GM12801 (cell line): ENCODE results near the gene LPP.

Experiments used
- CTCF ChIP-seq: IDR thresholded peaks from one replicate; pipeline ENCODE4 v1.5.1; 2011; ENCODE audit warnings: control low read depth; ENCODE audit not compliant: insufficient read length; ENCODE audit errors: extremely low read depth

The LPP gene

GRCh38 chr3:188489639-188490405 lies 335.9 kb downstream of the LPP start:
- TF ChIP-seq CTCF: no peak

DNA sequence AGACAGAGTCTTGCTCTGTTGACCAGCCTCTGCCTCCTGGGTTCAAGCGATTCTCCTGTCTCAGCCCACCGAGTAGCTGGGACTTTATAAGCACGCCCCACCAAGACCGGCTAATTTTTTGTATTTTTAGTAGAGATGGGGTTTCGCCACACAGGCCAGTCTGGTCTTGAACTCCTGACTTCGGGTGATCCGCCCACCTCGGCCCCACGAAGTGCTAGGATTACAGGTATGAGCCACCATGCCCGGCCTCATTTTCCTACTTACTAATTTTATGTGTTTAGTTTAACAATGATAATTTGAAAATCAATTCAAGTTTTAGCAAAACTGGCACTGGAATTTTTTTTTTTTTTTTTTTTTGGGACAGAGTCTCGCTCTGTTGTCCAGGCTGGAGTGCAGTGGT lies 336.5 kb downstream of the LPP start:
- TF ChIP-seq CTCF: no peak

- no peak for TF ChIP-seq CTCF
These were observed 337.3 kb downstream of the LPP start for GRCh38 chr3:188491276-188491687.

GRCh38 chr3:188496390-188496789 lies 342.4 kb downstream of the LPP start:
- no peak for TF ChIP-seq CTCF

DNA sequence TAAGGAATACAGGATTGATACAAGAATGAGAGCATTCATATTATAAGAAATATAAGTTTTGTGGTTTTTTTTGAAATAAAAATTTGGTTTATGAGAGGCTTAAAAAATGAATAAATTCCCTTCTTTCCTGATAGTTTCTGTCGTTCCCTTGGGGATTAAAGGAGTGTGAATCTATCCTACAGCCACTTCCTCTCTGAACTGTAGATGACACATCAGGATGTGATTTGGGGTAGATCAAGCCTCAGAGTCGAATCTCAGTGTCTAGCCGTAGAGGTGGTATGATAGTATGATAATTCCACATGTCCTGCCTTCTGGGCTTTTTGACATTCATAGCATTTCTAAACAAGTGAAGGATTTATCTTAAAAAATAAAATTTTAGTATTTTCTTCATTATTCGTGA lies 343.1 kb downstream of the LPP start:
- no peak for TF ChIP-seq CTCF

- no peak for TF ChIP-seq CTCF
These were observed 349.7 kb downstream of the LPP start for GRCh38 chr3:188503647-188504046.

DNA sequence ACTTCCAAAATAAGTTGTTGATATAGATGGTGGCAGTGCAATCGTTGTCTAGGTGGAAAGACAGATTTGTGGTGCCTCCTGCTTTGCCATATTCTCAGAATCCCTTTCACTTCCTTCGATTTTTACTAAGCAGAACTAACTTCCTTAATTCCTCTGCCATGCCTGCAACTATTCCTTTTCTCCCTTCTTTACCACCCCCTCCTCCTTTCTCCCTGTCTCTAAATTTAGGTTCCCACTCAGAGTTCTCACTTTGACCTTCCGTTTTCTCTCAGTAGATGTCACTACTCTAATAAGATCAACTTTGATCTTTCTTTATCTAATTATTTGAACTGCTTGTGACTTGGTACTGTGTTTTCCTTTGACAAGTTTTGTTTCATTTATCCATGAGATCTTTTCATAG lies 351.2 kb downstream of the LPP start:
- TF ChIP-seq CTCF: no peak

GRCh38 chr3:188505911-188506310 lies 352.0 kb downstream of the LPP start:
- TF ChIP-seq CTCF: no peak
